ENCODE results near the gene NKIRAS2.

The NKIRAS2 gene

GRCh38 chr17:42055027-42055426, 35.1 kb downstream of the NKIRAS2 start:
- Histone ChIP-seq H3K9me3 (ENCODE audit: control insufficient read depth, insufficient read depth, low read length) (no peaks in the 10 kb centered on the region), H3K4me3 (ENCODE audit: low read length) (no peak overlapping the region), H3K36me3 (ENCODE audit: control insufficient read depth, insufficient read depth, low read length) (no peaks in the 10 kb centered on the region), H3K27ac (ENCODE audit: low read length) (no peak overlapping the region), H3K27me3 (ENCODE audit: control insufficient read depth, insufficient read depth, low read length) (no peaks in the 10 kb centered on the region), H3K4me1 (ENCODE audit: control insufficient read depth, insufficient read depth, low read length) (0 out of 2 replicates have a peak, but pooled peaks cover 5% of the 10 kb centered on the region)
- WGBS (ENCODE audit: insufficient coverage, insufficient read length) = no CpG with 5 or more reads among the region's 3 CpGs
- no peak for DNase-seq (ENCODE audit: low read depth, low spot score)

GRCh38 chr17:42055496-42055895, 35.6 kb downstream of the NKIRAS2 start:
- Histone ChIP-seq H3K27ac (ENCODE audit: low read length) (no peak overlapping the region), H3K4me1 (ENCODE audit: control insufficient read depth, insufficient read depth, low read length) (0 out of 2 replicates have a peak, but pooled peaks cover 5% of the 10 kb centered on the region), H3K4me3 (ENCODE audit: low read length) (no peak overlapping the region), H3K9me3 (ENCODE audit: control insufficient read depth, insufficient read depth, low read length) (no peaks in the 10 kb centered on the region), H3K36me3 (ENCODE audit: control insufficient read depth, insufficient read depth, low read length) (no peaks in the 10 kb centered on the region), H3K27me3 (ENCODE audit: control insufficient read depth, insufficient read depth, low read length) (no peaks in the 10 kb centered on the region)
- no peak for DNase-seq (ENCODE audit: low read depth, low spot score)
- WGBS (ENCODE audit: insufficient coverage, insufficient read length) = no CpG with 5 or more reads among the region's 6 CpGs

- H3K9me3 ChIP-seq (ENCODE audit: control insufficient read depth, insufficient read depth, low read length) = no peaks in the 10 kb centered on the region
- H3K27ac ChIP-seq (ENCODE audit: low read length) = no peak overlapping the region
- no peak overlapping the region for H3K4me3 ChIP-seq (ENCODE audit: low read length)
- DNase-seq (ENCODE audit: low read depth, low spot score) = no peak
- no peaks in the 10 kb centered on the region for H3K27me3 ChIP-seq (ENCODE audit: control insufficient read depth, insufficient read depth, low read length)
- WGBS (ENCODE audit: insufficient coverage, insufficient read length) = no CpG with 5 or more reads among the region's 3 CpGs
- no peaks in the 10 kb centered on the region for H3K36me3 ChIP-seq (ENCODE audit: control insufficient read depth, insufficient read depth, low read length)
- peaks cover 6% of the 10 kb centered on the region; the same call in 1 of the 2 replicates for H3K4me1 ChIP-seq (ENCODE audit: control insufficient read depth, insufficient read depth, low read length)
Observed at GRCh38 chr17:42056635-42057034, 36.7 kb downstream of the NKIRAS2 start.

GRCh38 chr17:42058063-42058462, 38.2 kb downstream of the NKIRAS2 start:
- no peaks in the 10 kb centered on the region for H3K9me3 ChIP-seq (ENCODE audit: control insufficient read depth, insufficient read depth, low read length)
- no CpG with 5 or more reads among the region's 7 CpGs for WGBS (ENCODE audit: insufficient coverage, insufficient read length)

GRCh38 chr17:42059815-42060214, 39.9 kb downstream of the NKIRAS2 start:
- WGBS (ENCODE audit: insufficient coverage, insufficient read length) = no CpG with 5 or more reads among the region's 4 CpGs
- no peaks in the 10 kb centered on the region for H3K36me3 ChIP-seq (ENCODE audit: control insufficient read depth, insufficient read depth, low read length)
- H3K27me3 ChIP-seq (ENCODE audit: control insufficient read depth, insufficient read depth, low read length) = no peaks in the 10 kb centered on the region
- no peak overlapping the region for H3K27ac ChIP-seq (ENCODE audit: low read length)
- no peaks in the 10 kb centered on the region for H3K9me3 ChIP-seq (ENCODE audit: control insufficient read depth, insufficient read depth, low read length)
- H3K4me3 ChIP-seq (ENCODE audit: low read length) = no peak overlapping the region
- DNase-seq (ENCODE audit: low read depth, low spot score) = no peak
- peaks cover 4% of the 10 kb centered on the region; the same call in 1 of the 2 replicates for H3K4me1 ChIP-seq (ENCODE audit: control insufficient read depth, insufficient read depth, low read length)

More at GRCh38 chr17:42058063-42058462, 38.2 kb downstream of the NKIRAS2 start:
- no peaks in the 10 kb centered on the region for H3K36me3 ChIP-seq (ENCODE audit: control insufficient read depth, insufficient read depth, low read length)
- peaks cover 7% of the 10 kb centered on the region; the same call in 1 of the 2 replicates for H3K4me1 ChIP-seq (ENCODE audit: control insufficient read depth, insufficient read depth, low read length)
- DNase-seq (ENCODE audit: low read depth, low spot score) = no peak
- no peaks in the 10 kb centered on the region for H3K27me3 ChIP-seq (ENCODE audit: control insufficient read depth, insufficient read depth, low read length)
- H3K4me3 ChIP-seq (ENCODE audit: low read length) = no peak overlapping the region
- H3K27ac ChIP-seq (ENCODE audit: low read length) = no peak overlapping the region

- H3K4me1 ChIP-seq (ENCODE audit: control insufficient read depth, insufficient read depth, low read length) = peaks cover 4% of the 10 kb centered on the region; the same call in 1 of the 2 replicates
- H3K27ac ChIP-seq (ENCODE audit: low read length) = no peak overlapping the region
- no peak overlapping the region for H3K4me3 ChIP-seq (ENCODE audit: low read length)
- no peak for DNase-seq (ENCODE audit: low read depth, low spot score)
- no CpG with 5 or more reads among the region's 4 CpGs for WGBS (ENCODE audit: insufficient coverage, insufficient read length)
- no peaks in the 10 kb centered on the region for H3K27me3 ChIP-seq (ENCODE audit: control insufficient read depth, insufficient read depth, low read length)
- no peaks in the 10 kb centered on the region for H3K9me3 ChIP-seq (ENCODE audit: control insufficient read depth, insufficient read depth, low read length)
- no peaks in the 10 kb centered on the region for H3K36me3 ChIP-seq (ENCODE audit: control insufficient read depth, insufficient read depth, low read length)
Observed at GRCh38 chr17:42060231-42060630, 40.3 kb downstream of the NKIRAS2 start.

GRCh38 chr17:42061646-42062487, 42.0 kb downstream of the NKIRAS2 start:
- peaks cover 4% of the 10 kb centered on the region; the same call in 1 of the 2 replicates for H3K4me1 ChIP-seq (ENCODE audit: control insufficient read depth, insufficient read depth, low read length)
- H3K4me3 ChIP-seq (ENCODE audit: low read length) = no peak overlapping the region
- no peaks in the 10 kb centered on the region for H3K36me3 ChIP-seq (ENCODE audit: control insufficient read depth, insufficient read depth, low read length)
- no CpG with 5 or more reads among the region's 5 CpGs for WGBS (ENCODE audit: insufficient coverage, insufficient read length)
- H3K27me3 ChIP-seq (ENCODE audit: control insufficient read depth, insufficient read depth, low read length) = no peaks in the 10 kb centered on the region
- no peak overlapping the region for H3K27ac ChIP-seq (ENCODE audit: low read length)
- no peaks in the 10 kb centered on the region for H3K9me3 ChIP-seq (ENCODE audit: control insufficient read depth, insufficient read depth, low read length)
- DNase-seq (ENCODE audit: low read depth, low spot score) = no peak

- no peak overlapping the region for H3K4me3 ChIP-seq (ENCODE audit: low read length)
- peaks cover 6% of the 10 kb centered on the region for H3K4me1 ChIP-seq (ENCODE audit: control insufficient read depth, insufficient read depth, low read length)
- H3K27ac ChIP-seq (ENCODE audit: low read length) = no peak overlapping the region
- DNase-seq (ENCODE audit: low read depth, low spot score) = no peak
- no peaks in the 10 kb centered on the region for H3K27me3 ChIP-seq (ENCODE audit: control insufficient read depth, insufficient read depth, low read length)
- no CpG with 5 or more reads among the region's 14 CpGs for WGBS (ENCODE audit: insufficient coverage, insufficient read length)
- H3K9me3 ChIP-seq (ENCODE audit: control insufficient read depth, insufficient read depth, low read length) = no peaks in the 10 kb centered on the region
- no peaks in the 10 kb centered on the region for H3K36me3 ChIP-seq (ENCODE audit: control insufficient read depth, insufficient read depth, low read length)
Observed at GRCh38 chr17:42062681-42063080, 42.8 kb downstream of the NKIRAS2 start.

- Histone ChIP-seq H3K4me3 (ENCODE audit: low read length) (no peak overlapping the region), H3K27ac (ENCODE audit: low read length) (no peak overlapping the region), H3K9me3 (ENCODE audit: control insufficient read depth, insufficient read depth, low read length) (no peaks in the 10 kb centered on the region), H3K27me3 (ENCODE audit: control insufficient read depth, insufficient read depth, low read length) (no peaks in the 10 kb centered on the region), H3K4me1 (ENCODE audit: control insufficient read depth, insufficient read depth, low read length) (peaks cover 6% of the 10 kb centered on the region), H3K36me3 (ENCODE audit: control insufficient read depth, insufficient read depth, low read length) (no peaks in the 10 kb centered on the region)
- WGBS (ENCODE audit: insufficient coverage, insufficient read length) = no CpG with 5 or more reads among the region's 2 CpGs
- DNase-seq (ENCODE audit: low read depth, low spot score) = no peak
Observed at GRCh38 chr17:42065201-42065600, 45.3 kb downstream of the NKIRAS2 start.

GRCh38 chr17:42067371-42068091, 47.6 kb downstream of the NKIRAS2 start:
- Histone ChIP-seq H3K4me1 (ENCODE audit: control insufficient read depth, insufficient read depth, low read length) (peaks cover 5% of the 10 kb centered on the region), H3K4me3 (ENCODE audit: low read length) (no peak overlapping the region), H3K27me3 (ENCODE audit: control insufficient read depth, insufficient read depth, low read length) (no peaks in the 10 kb centered on the region), H3K36me3 (ENCODE audit: control insufficient read depth, insufficient read depth, low read length) (no peaks in the 10 kb centered on the region), H3K27ac (ENCODE audit: low read length) (no peak overlapping the region), H3K9me3 (ENCODE audit: control insufficient read depth, insufficient read depth, low read length) (no peaks in the 10 kb centered on the region)
- WGBS (ENCODE audit: insufficient coverage, insufficient read length) = no CpG with 5 or more reads among the region's 12 CpGs
- DNase-seq (ENCODE audit: low read depth, low spot score) = no peak
